Panc1 (cell line): ENCODE measurements around the gene SNX1.

Experiments
- SIN3A ChIP-seq: IDR thresholded peaks from 2 replicates; pipeline ENCODE4 v1.6.1; 2012; ENCODE audit warnings: low read depth, mild to moderate bottlenecking, low read length, moderate library complexity, borderline replicate concordance; ENCODE audit not compliant: insufficient read depth
- TCF7L2 ChIP-seq: IDR thresholded peaks from 2 replicates; pipeline ENCODE4 v1.6.1; 2011; ENCODE audit warnings: mild to moderate bottlenecking, low read depth, low read length, inconsistent platforms
- TF ChIP-seq, protein P1 (sequence below): fragments of 450-650 bp; IDR thresholded peaks from 2 replicates; pipeline ENCODE4 v1.5.1; 2017; ENCODE audit warnings: mild to moderate bottlenecking

DNA sequence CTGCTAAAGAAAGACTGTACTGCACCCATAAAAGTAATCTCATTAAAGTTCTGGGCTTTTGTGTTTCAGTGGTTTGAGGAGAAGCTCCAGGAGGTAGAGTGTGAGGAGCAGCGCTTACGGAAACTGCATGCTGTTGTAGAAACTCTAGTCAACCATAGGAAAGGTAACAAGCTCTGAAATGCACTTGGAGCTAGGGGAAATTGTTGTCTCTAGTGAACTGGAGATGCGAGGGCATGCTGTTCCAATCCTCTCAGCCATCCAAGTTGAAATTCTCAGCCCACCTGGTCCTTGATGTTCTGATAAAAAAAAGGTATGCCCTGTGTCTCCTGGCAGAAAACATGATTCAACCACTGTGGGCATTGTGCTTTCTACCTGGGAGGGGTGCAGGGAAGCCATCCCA is 34.4 kb downstream of the SNX1 start:
- TF ChIP-seq, protein P1, sequence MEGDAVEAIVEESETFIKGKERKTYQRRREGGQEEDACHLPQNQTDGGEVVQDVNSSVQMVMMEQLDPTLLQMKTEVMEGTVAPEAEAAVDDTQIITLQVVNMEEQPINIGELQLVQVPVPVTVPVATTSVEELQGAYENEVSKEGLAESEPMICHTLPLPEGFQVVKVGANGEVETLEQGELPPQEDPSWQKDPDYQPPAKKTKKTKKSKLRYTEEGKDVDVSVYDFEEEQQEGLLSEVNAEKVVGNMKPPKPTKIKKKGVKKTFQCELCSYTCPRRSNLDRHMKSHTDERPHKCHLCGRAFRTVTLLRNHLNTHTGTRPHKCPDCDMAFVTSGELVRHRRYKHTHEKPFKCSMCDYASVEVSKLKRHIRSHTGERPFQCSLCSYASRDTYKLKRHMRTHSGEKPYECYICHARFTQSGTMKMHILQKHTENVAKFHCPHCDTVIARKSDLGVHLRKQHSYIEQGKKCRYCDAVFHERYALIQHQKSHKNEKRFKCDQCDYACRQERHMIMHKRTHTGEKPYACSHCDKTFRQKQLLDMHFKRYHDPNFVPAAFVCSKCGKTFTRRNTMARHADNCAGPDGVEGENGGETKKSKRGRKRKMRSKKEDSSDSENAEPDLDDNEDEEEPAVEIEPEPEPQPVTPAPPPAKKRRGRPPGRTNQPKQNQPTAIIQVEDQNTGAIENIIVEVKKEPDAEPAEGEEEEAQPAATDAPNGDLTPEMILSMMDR = no peak
- no peak for TF ChIP-seq TCF7L2
- TF ChIP-seq SIN3A = no peak
